Common myeloid progenitor, CD34-positive (primary cell): ENCODE measurements around the gene C5orf34.
A peak's percentile ranks its signal among the peaks of the same experiment; 100 is the strongest.

ENCODE experiments used
- CTCF ChIA-PET: fragments of 350-600 bp; sonication (Branson Sonifier 250); formaldehyde crosslinking; loops from one replicate; lab custom pipeline; 2021; ENCODE audit warnings: antibody characterized with exemption; lab: Charles Lee
- POLR2A ChIA-PET: fragments of 350-600 bp; sonication (Branson Sonifier 250); formaldehyde crosslinking; loops from one replicate; lab custom pipeline; 2021; ENCODE audit warnings: antibody characterized with exemption; lab: Charles Lee
- DNase-seq, 3 donors: peaks; one replicate each; pipeline versions ENCODE4 v3.0.0 to v3.0.0-alpha.2; 2013
- H3K27ac ChIP-seq, 2 experiments: 1 replicate in 1 of 2; 2 replicates in 1 of 2; pipeline ENCODE4 v1.7.0; 2013; ENCODE audit warnings: inconsistent platforms in 2 of 2, low read length in 2 of 2, mild to moderate bottlenecking in 2 of 2, low read depth in 1 of 2, moderate library complexity in 1 of 2; ENCODE audit not compliant: severe bottlenecking in 2 of 2, insufficient read depth in 1 of 2, poor library complexity in 1 of 2
- H3K27me3 ChIP-seq, 5 experiments: replicated peaks in 2 of 5; 1 replicate in 3 of 5; 2 replicates in 2 of 5; pipeline versions ENCODE4 v1.6.1 to v1.7.0; 2013; ENCODE audit warnings: low read length in 4 of 5, mild to moderate bottlenecking in 2 of 5, moderate library complexity in 2 of 5, inconsistent platforms in 1 of 5; ENCODE audit not compliant: insufficient read depth in 5 of 5, control insufficient read depth in 4 of 5
- H3K36me3 ChIP-seq, 4 experiments: 1 replicate in 2 of 4; 2 replicates in 2 of 4; pipeline versions ENCODE4 v1.6.1 to v1.7.0; 2013; ENCODE audit warnings: low read length in 3 of 4, control low read depth in 1 of 4, mild to moderate bottlenecking in 1 of 4; ENCODE audit not compliant: control insufficient read depth in 4 of 4, insufficient read depth in 4 of 4
- H3K4me1 ChIP-seq, 4 experiments: 1 replicate in 3 of 4; 2 replicates in 1 of 4; pipeline versions ENCODE4 v1.6.1 to v1.7.1; 2013; ENCODE audit warnings: low read length in 3 of 4, mild to moderate bottlenecking in 3 of 4, control low read depth in 1 of 4, inconsistent platforms in 1 of 4, moderate library complexity in 1 of 4; ENCODE audit not compliant: control insufficient read depth in 4 of 4, insufficient read depth in 4 of 4; ENCODE audit errors: control extremely low read depth in 1 of 4
- H3K4me3 ChIP-seq, 7 experiments: 1 replicate in 4 of 7; 2 replicates in 3 of 7; pipeline versions ENCODE4 v1.5.1 to v1.7.0; 2013; ENCODE audit warnings: mild to moderate bottlenecking in 7 of 7, low read length in 6 of 7, moderate library complexity in 6 of 7, inconsistent platforms in 2 of 7, low read depth in 2 of 7, control low read depth in 1 of 7; ENCODE audit not compliant: insufficient read depth in 4 of 7, control insufficient read depth in 1 of 7; ENCODE audit errors: extremely low read depth in 1 of 7
- H3K9me3 ChIP-seq, 5 experiments: 1 replicate in 4 of 5; 2 replicates in 1 of 5; pipeline versions ENCODE4 v1.6.1 to v1.7.1; 2013; ENCODE audit warnings: low read length in 4 of 5, mild to moderate bottlenecking in 2 of 5, inconsistent platforms in 1 of 5, low read depth in 1 of 5, moderate library complexity in 1 of 5; ENCODE audit not compliant: control insufficient read depth in 4 of 5, insufficient read depth in 2 of 5; ENCODE audit errors: control extremely low read depth in 1 of 5
- WGBS: methylation state at CpG from one replicate; pipeline ENCODE4 v1.1.5; 2013; ENCODE audit not compliant: insufficient coverage; 5-methylcytosine and 5-hydroxymethylcytosine counted together

C5orf34 gene

DNA sequence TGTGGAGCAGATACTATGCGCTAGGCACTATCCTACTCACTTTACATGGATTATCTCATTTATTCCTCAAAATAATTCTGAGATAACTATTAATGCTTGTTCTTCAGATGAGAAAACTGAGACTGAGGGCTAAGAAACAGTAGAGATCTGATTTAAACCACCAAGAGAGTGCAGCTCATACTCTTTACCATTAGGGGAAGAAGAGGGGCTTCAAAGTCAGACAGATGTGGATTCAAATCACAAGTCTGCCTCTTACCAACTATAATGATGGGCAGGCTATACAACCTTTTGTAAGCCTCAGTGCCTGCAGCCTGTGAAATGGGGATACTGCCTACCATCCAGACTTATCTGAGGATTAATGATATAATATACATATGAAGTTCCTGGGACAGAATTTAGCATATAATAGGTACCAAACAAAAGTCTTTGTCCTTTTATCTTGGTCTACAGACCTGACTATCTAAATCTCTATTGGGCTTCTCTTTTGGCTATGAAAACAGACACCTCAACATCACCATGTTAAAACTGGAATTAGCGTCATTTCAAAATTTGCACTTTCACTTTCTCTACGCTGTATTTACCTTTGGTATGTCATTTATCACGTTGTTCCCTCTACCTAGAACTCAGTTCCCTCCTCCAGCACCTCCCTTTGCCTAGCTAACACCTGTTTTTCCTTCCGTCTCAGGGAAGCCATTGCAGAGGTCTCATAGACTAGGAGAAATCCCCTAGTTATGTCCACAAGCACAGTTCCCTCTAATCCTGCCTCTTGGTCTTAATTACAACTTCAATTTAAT is 17.4 kb downstream of the C5orf34 start:
- Histone ChIP-seq H3K27ac (no peak overlapping the region), H3K27me3 (no peaks in the 10 kb centered on the region), H3K36me3 (peaks cover 0 to 7% (median 3%) of the 10 kb centered on the region in 4 experiments), H3K4me1 (no peaks in the 10 kb centered on the region), H3K9me3 (no peaks in the 10 kb centered on the region), H3K4me3 (no peak overlapping the region)
- POLR2A ChIA-PET = interaction anchor here (1.4 kb wide), 1 partner anchor 13 kb away, joined by 4 read pairs; the partner anchor contains the start of gene TMEM267
- 100% methylated on average over 3 of the region's 5 CpGs for WGBS
- CTCF ChIA-PET = interaction anchor here (0.5 to 2.2 kb wide), 4 partner anchors 9 to 386 kb away, joined by 3 to 7 read pairs (median 5); partner anchors contain the start of gene TMEM267
- no peak for DNase-seq

DNA sequence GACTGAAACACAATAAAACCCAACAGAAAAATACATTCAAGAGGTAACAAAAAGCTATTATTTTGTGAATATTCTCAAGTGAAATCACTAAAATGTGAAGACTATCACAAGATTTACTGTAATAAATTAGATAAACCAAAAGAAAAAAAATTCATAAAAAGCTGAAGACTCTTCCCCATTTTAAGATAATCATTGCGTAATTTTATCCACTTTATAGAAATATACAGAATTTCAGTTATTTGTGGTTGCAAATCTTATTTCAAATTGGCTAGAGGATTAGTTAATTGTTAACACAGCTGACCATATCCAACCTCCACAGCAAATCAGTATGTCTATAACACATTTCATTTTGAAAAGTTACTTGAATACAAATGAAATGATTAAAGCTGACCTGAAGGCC is 23.6 kb downstream of the C5orf34 start:
- DNase-seq = no peak
- Histone ChIP-seq H3K27me3 (no peaks in the 10 kb centered on the region), H3K4me1 (no peaks in the 10 kb centered on the region), H3K4me3 (no peak overlapping the region), H3K9me3 (no peaks in the 10 kb centered on the region), H3K27ac (no peak overlapping the region), H3K36me3 (peaks cover 2 to 16% (median 8%) of the 10 kb centered on the region in 4 experiments)
- WGBS = no CpG with 5 or more reads among the region's 1 CpG
- ChIA-PET POLR2A (no interaction called here), CTCF (no interaction called here)

DNA sequence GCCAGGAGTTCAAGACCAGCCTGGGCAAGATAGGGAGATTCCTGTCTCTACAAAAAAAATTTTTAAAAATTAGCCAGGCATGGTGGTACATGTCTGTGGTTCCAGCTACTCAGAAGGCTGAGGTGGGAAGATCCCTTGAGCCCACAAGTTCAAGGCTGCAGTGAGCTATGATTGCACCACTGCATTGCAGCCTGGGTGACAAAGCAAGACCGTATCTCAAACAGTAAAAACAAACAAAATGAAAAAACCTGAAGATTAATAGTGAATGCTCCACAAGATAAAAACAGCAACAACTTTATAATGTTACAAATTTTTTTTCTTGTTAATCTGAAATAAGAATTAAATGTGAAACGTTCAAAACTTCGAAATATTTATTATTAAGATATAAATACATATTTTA is 28.6 kb downstream of the C5orf34 start:
- no peak overlapping the region for H3K27ac ChIP-seq
- ChIA-PET CTCF (interaction anchor here (1.2 to 3.0 kb wide), 3 partner anchors 13 to 96 kb away, joined by 3 to 10 read pairs (median 3); no protein-coding TSS in a partner anchor), POLR2A (no interaction called here)
- WGBS = no CpG with 5 or more reads among the region's 3 CpGs
- DNase-seq = no peak
- no peak overlapping the region for H3K4me3 ChIP-seq
- peaks cover 0 to 12% (median 8%) of the 10 kb centered on the region in 4 experiments for H3K36me3 ChIP-seq
- H3K27me3 ChIP-seq = no peaks in the 10 kb centered on the region
- no peaks in the 10 kb centered on the region for H3K9me3 ChIP-seq
- peaks cover 8 to 20% (median 14%) of the 10 kb centered on the region in 4 experiments for H3K4me1 ChIP-seq

DNA sequence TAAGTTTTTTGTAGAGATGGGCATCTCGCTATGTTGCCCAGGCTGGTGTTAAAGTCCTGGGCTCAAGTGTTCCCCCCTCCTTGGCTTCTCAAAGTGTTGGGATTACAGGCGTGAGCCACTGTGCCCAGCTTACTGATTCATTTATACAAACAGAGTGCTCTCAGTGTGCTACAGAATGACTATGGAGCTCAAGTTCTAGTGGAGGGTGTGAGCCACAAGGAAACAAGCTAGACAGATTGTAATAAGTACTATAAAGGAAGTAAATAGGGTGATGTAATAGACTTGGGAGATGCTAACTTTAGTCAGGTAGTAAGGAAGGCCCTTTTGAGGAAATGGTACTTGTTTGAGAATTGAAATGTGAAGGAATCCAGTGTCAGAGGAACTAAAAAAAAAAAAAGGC is 29.5 kb downstream of the C5orf34 start:
- Histone ChIP-seq H3K27ac (no peak overlapping the region), H3K4me3 (no peak overlapping the region), H3K27me3 (no peaks in the 10 kb centered on the region), H3K36me3 (peaks cover 0 to 12% (median 7%) of the 10 kb centered on the region in 4 experiments), H3K4me1 (peaks cover 8 to 20% (median 14%) of the 10 kb centered on the region in 4 experiments), H3K9me3 (no peaks in the 10 kb centered on the region)
- ChIA-PET CTCF (interaction anchor here (1.2 to 3.0 kb wide), 6 partner anchors 14 to 179 kb away, joined by 3 to 10 read pairs (median 5); no protein-coding TSS in a partner anchor), POLR2A (interaction anchor here (0.6 kb wide), 1 partner anchor 30 kb away, joined by 4 read pairs; the partner anchor contains the start of gene C5orf34)
- WGBS = 100% methylated on average over 2 of the region's 2 CpGs
- peak in 2 of 3 donors; percentile 9 to 17 for DNase-seq

DNA sequence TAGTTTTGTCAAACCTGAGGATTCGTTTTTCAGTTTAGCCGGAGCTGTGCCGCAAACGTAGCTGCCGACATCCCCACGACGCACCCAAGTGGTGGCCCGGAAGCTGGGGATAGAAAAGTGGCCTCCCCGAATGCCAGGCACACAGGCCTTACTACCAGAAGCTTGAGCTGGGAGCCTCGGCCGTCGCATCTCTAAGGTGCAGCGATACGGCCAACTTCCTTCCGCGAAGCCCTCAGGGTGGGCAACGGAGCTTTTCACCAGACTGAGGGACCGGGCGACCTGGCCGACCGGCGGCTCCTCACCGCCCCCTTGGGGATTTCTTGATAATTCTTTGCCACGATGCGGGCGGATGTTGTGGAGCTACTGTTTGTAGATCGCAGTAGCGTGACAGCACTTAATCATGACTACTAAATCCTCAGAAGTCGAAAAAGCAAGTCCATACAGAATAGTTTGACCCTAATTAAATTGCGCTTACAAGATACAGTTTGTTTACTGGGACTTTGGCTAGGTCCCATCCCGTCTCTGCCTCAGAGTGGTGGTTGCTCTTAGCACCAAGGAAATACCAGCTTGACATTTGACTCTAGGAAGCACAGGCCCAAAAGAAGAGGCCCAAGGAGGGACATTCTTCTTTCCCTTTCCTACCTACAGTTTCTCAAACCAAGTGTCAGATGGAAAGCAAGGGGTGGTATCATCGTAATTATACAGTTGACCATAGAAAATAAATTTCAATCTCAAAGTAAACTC is 30.7 kb downstream of the C5orf34 start:
- ChIA-PET POLR2A (interaction anchor here (0.6 to 1.6 kb wide), 9 partner anchors 14 to 492 kb away, joined by 3 to 14 read pairs (median 5); partner anchors contain the start of genes C5orf34 and HMGCS1), CTCF (interaction anchor here (0.6 to 3.0 kb wide), 31 partner anchors 8 to 576 kb away, joined by 3 to 10 read pairs (median 4); partner anchors contain the start of genes HMGCS1 and ZNF131)
- no peaks in the 10 kb centered on the region for H3K9me3 ChIP-seq
- peak overlapping the region; percentile 79 to 94 (median 91) for H3K4me3 ChIP-seq
- no peaks in the 10 kb centered on the region for H3K27me3 ChIP-seq
- H3K4me1 ChIP-seq = peaks cover 8 to 20% (median 14%) of the 10 kb centered on the region in 4 experiments
- peaks cover 0 to 8% (median 5%) of the 10 kb centered on the region in 4 experiments for H3K36me3 ChIP-seq
- DNase-seq = peak; percentile 91 to 95 (median 95)
- under 1% methylated on average over 29 of the region's 32 CpGs for WGBS
- peak overlapping the region; percentile 97 to 99 for H3K27ac ChIP-seq

DNA sequence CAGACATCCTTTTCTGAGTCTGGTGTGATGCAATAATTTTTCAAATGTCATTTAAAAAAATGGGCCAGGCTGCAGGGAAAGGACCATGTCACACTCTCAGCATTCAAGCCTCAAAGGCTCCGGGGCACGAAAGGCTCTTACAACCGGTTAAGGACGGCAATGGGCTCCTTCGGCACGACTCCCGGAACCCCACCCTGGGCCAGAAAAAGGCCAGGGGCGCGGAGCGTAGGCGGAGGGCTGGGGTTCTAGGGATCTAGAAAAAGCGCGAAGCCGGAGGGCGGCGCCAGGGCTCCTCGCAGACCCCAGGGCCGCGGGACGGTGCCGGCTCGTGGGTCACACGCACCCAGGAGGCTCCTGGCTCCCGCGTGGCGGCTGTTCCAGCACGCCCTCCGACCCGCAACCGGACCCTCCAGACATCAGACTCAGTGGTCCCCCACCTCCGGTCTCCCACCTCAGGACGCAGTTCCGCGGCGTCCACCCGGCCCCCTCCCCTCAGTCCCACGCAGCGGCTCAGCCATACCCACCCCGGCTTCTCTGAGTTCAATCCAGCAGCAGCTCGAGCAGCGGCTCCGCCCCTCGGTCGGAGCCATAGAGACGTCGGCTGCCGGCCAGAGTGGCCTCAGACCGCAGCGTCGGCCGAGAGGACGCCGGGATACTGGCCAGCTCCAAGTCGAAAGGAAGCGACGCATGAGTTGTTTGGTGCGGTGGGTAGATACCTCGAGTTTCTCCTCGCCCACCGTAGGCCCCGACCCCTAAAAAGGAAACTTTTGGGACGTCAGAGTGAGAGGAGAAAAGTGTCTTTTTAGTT is 31.4 kb downstream of the C5orf34 start, which contains the start of gene TMEM267:
Gene TMEM267, minus strand, starts transcription at position 568 of the 808 bp plus-strand sequence. CDS start 29,896 bp downstream, outside the sequence.
- POLR2A ChIA-PET = interaction anchor here (0.6 to 1.6 kb wide), 8 partner anchors 15 to 896 kb away, joined by 3 to 14 read pairs (median 4); partner anchors contain the start of genes C5orf34 and HMGCS1
- DNase-seq = peak; percentile 93 to 95 (median 94)
- peak within 1 kb of the TSS; percentile 79 to 94 (median 91) for H3K4me3 ChIP-seq
- 0% methylated on average over 57 of the region's 62 CpGs for WGBS
- peaks cover 0 to 4% (median 2%) of the 10 kb centered on the region in 4 experiments for H3K36me3 ChIP-seq
- no peaks in the 10 kb centered on the region for H3K9me3 ChIP-seq
- CTCF ChIA-PET = interaction anchor here (0.7 to 3.0 kb wide), 28 partner anchors 8 to 575 kb away, joined by 3 to 10 read pairs (median 4); partner anchors contain the start of genes HMGCS1 and ZNF131
- H3K27me3 ChIP-seq = no peaks in the 10 kb centered on the region
- peaks cover 8 to 20% (median 14%) of the 10 kb centered on the region in 4 experiments for H3K4me1 ChIP-seq
- peak within 1 kb of the TSS; percentile 97 to 99 for H3K27ac ChIP-seq
